MCF 10A (cell line): ENCODE measurements around the gene CDH1. TPM values are rescaled to one million over a fixed set of nuclear protein-coding genes. Genes with fewer than 3 reads are reported as not detected.

Experiments used
- BruUV-seq: library from RNA; stranded (reverse); fragments of 400-500 nt; replicated peaks from 2 replicates; lab custom pipeline; 2021; lab: Mats Ljungman, UMichigan
- CTCF ChIA-PET: fragments of 300-600 bp; sonication (Branson Sonifier 250); formaldehyde crosslinking; extraction: SDS; loops from one replicate; lab custom pipeline; 2021; ENCODE audit warnings: antibody characterized with exemption, inconsistent platforms; lab: Yijun Ruan, JAX
- POLR2A ChIA-PET: fragments of 300-600, 350-650 bp; sonication (Branson Sonifier 250); formaldehyde crosslinking; extraction: SDS; loops from one replicate; lab custom pipeline; 2020; ENCODE audit warnings: antibody characterized with exemption, inconsistent platforms; lab: Yijun Ruan, JAX
- DNase-seq: peaks from one replicate; pipeline ENCODE4 v3.0.0-alpha.2; 2018; ENCODE audit not compliant: unreplicated experiment
- H3K27ac Mint-ChIP-seq: one replicate; pipeline ENCODE4 v1.8.0; 2022; ENCODE audit warnings: mild to moderate bottlenecking, low read depth, mixed read lengths; ENCODE audit not compliant: unreplicated experiment
- H3K27me3 Mint-ChIP-seq: one replicate; pipeline ENCODE4 v1.8.0; 2022; ENCODE audit warnings: mixed read lengths; ENCODE audit not compliant: insufficient read depth, unreplicated experiment
- H3K36me3 Mint-ChIP-seq: one replicate; pipeline ENCODE4 v1.8.0; 2022; ENCODE audit warnings: mild to moderate bottlenecking, moderate library complexity, mixed read lengths; ENCODE audit not compliant: insufficient read depth, unreplicated experiment
- H3K4me1 Mint-ChIP-seq: one replicate; pipeline ENCODE4 v1.8.0; 2022; ENCODE audit warnings: mixed read lengths; ENCODE audit not compliant: insufficient read depth, unreplicated experiment
- H3K4me3 Mint-ChIP-seq: one replicate; pipeline ENCODE4 v1.8.0; 2022; ENCODE audit warnings: mild to moderate bottlenecking, moderate library complexity, mixed read lengths; ENCODE audit not compliant: unreplicated experiment
- H3K9me3 Mint-ChIP-seq: one replicate; pipeline ENCODE4 v1.8.0; 2022; ENCODE audit warnings: mixed read lengths; ENCODE audit not compliant: unreplicated experiment
- CTCF ChIP-seq: fragments of 200-600 bp; IDR thresholded peaks from one replicate; pipeline ENCODE4 v1.8.0; 2022; ENCODE audit warnings: antibody characterized with exemption, mild to moderate bottlenecking; ENCODE audit not compliant: unreplicated experiment
- intact Hi-C: fragments of 100-400 bp; cut with micrococcal nuclease; formaldehyde crosslinking; loops from 2 replicates; pipeline ENCODE4 v1.14.1; 2022
- total RNA-seq: library from RNA; stranded (reverse); gene quantifications from 2 replicates; pipeline ENCODE4 v1.2.3, GENCODE V29; 2022

CDH1 gene
- total RNA-seq, 1 experiment from 2014 or later, result 37.6 TPM

GRCh38 chr16:68704232-68704867 is 32.7 kb upstream of the CDH1 start:
- POLR2A ChIA-PET, result interaction anchor here (1.0 kb wide), 1 partner anchor 96 kb away, joined by 3 read pairs; no protein-coding TSS in a partner anchor
- H3K9me3 Mint-ChIP-seq, result no peaks in the 10 kb centered on the region

GRCh38 chr16:68707340-68708152 is 29.5 kb upstream of the CDH1 start:
- CTCF ChIA-PET, result interaction anchor here (0.5 to 1.8 kb wide), 18 partner anchors 10 to 178 kb away, joined by 3 to 24 read pairs (median 4); partner anchors contain the start of gene CDH1
- peak; percentile 34 for TF ChIP-seq CTCF
- POLR2A ChIA-PET, result interaction anchor here (0.6 to 4.0 kb wide), 17 partner anchors 9 to 482 kb away, joined by 3 to 36 read pairs (median 4); partner anchors contain the start of genes CDH1 and CDH3

More at GRCh38 chr16:68704232-68704867, 32.7 kb upstream of the CDH1 start:
- peak; percentile 81 for TF ChIP-seq CTCF
- H3K36me3 Mint-ChIP-seq, result peaks cover 5% of the 10 kb centered on the region
- H3K4me3 Mint-ChIP-seq, result no peak overlapping the region
- BruUV-seq, result no TSS peak
- peak; percentile 92 for DNase-seq
- H3K4me1 Mint-ChIP-seq, result peaks cover 20% of the 10 kb centered on the region
- H3K27ac Mint-ChIP-seq, result no peak overlapping the region
- CTCF ChIA-PET, result interaction anchor here (0.6 to 6.3 kb wide), 16 partner anchors 21 to 652 kb away, joined by 3 to 41 read pairs (median 3); no protein-coding TSS in a partner anchor
- intact Hi-C loops, result loop anchor here (1.0 to 5.0 kb wide), 6 partner anchors 34 to 176 kb away; no protein-coding TSS in a partner anchor
- H3K27me3 Mint-ChIP-seq, result no peaks in the 10 kb centered on the region

GRCh38 chr16:68710211-68710610 is 26.9 kb upstream of the CDH1 start:
- ChIA-PET POLR2A (interaction anchor here (0.5 to 0.6 kb wide), 2 partner anchors 279 to 303 kb away, joined by 3 to 4 read pairs; no protein-coding TSS in a partner anchor), CTCF (interaction anchor here (0.6 kb wide), 1 partner anchor 104 kb away, joined by 3 read pairs; no protein-coding TSS in a partner anchor)
- Mint-ChIP-seq H3K4me3 (no peak overlapping the region), H3K4me1 (peaks cover 13% of the 10 kb centered on the region), H3K27ac (no peak overlapping the region), H3K9me3 (no peaks in the 10 kb centered on the region), H3K36me3 (no peaks in the 10 kb centered on the region), H3K27me3 (no peaks in the 10 kb centered on the region)
- intact Hi-C loops, result no loop called here
- no peak for DNase-seq
- BruUV-seq, result no TSS peak
- TF ChIP-seq CTCF, result no peak

More at GRCh38 chr16:68707340-68708152, 29.5 kb upstream of the CDH1 start:
- Mint-ChIP-seq H3K36me3 (no peaks in the 10 kb centered on the region), H3K4me3 (no peak overlapping the region), H3K4me1 (peaks cover 18% of the 10 kb centered on the region), H3K9me3 (no peaks in the 10 kb centered on the region), H3K27ac (peak overlapping the region; percentile 85), H3K27me3 (no peaks in the 10 kb centered on the region)
- BruUV-seq, result no TSS peak
- intact Hi-C loops, result loop anchor here (1.0 kb wide), 2 partner anchors 49 to 136 kb away; partner anchors contain the start of gene TANGO6
- DNase-seq, result peak; percentile 88
